KMS-11 (cell line): ENCODE data around the gene GPATCH1.
"Not testable (repeated sequence)": the region's sequence is repeated elsewhere in the genome, so short reads cannot be mapped to it uniquely, and the experiment has no call there.

ENCODE experiments used
- H2AFZ ChIP-seq: fragments of 200-600 bp; sonication (generic); 2 replicates; pipeline ENCODE4 v1.6.1; 2016; ENCODE audit warnings: antibody characterized with exemption, mixed run types, low read depth
- H3K27ac ChIP-seq: fragments of 200-600 bp; sonication (generic); 2 replicates; pipeline ENCODE4 v1.6.1; 2016; ENCODE audit warnings: mild to moderate bottlenecking, mixed run types
- H3K27me3 ChIP-seq: fragments of 200-600 bp; sonication (generic); 2 replicates; pipeline ENCODE4 v1.6.1; 2017; ENCODE audit warnings: mild to moderate bottlenecking, low read depth, mixed run types, moderate library complexity; ENCODE audit not compliant: insufficient read depth
- H3K36me3 ChIP-seq: fragments of 200-600 bp; sonication (generic); 2 replicates; pipeline ENCODE4 v1.6.1; 2017; ENCODE audit warnings: mild to moderate bottlenecking, mixed run types; ENCODE audit not compliant: insufficient read depth
- H3K4me1 ChIP-seq: fragments of 200-600 bp; sonication (generic); 2 replicates; pipeline ENCODE4 v1.6.1; 2016; ENCODE audit warnings: mild to moderate bottlenecking, low read depth, mixed run types; ENCODE audit not compliant: poor library complexity, severe bottlenecking
- H3K4me2 ChIP-seq: fragments of 200-600 bp; sonication (generic); 2 replicates; pipeline ENCODE4 v1.7.0; 2016; ENCODE audit warnings: mild to moderate bottlenecking, mixed run types
- H3K4me3 ChIP-seq: fragments of 200-600 bp; sonication (generic); IDR thresholded peaks from 2 replicates; pipeline ENCODE4 v1.6.1; 2017; ENCODE audit warnings: low read depth, low read length, mixed read lengths; ENCODE audit not compliant: insufficient read depth
- H3K79me2 ChIP-seq: fragments of 200-600 bp; sonication (generic); 2 replicates; pipeline ENCODE4 v1.6.1; 2016; ENCODE audit warnings: low read depth, mixed run types; ENCODE audit not compliant: insufficient read depth
- H3K9ac ChIP-seq: fragments of 200-600 bp; sonication (generic); 2 replicates; pipeline ENCODE4 v1.6.1; 2016; ENCODE audit warnings: mild to moderate bottlenecking, mixed run types
- H4K20me1 ChIP-seq: fragments of 200-600 bp; sonication (generic); 2 replicates; pipeline ENCODE4 v1.6.1; 2016; ENCODE audit warnings: mild to moderate bottlenecking, mixed run types; ENCODE audit not compliant: insufficient read depth
- TF ChIP-seq, protein P1 (sequence below): fragments of 200-600 bp; sonication (generic); conservative IDR thresholded peaks from 2 replicates; pipeline ENCODE4 v1.6.1; 2017; ENCODE audit warnings: low read depth, mild to moderate bottlenecking, antibody characterized with exemption, low read length, moderate library complexity, mixed read lengths

The GPATCH1 gene, protein sequence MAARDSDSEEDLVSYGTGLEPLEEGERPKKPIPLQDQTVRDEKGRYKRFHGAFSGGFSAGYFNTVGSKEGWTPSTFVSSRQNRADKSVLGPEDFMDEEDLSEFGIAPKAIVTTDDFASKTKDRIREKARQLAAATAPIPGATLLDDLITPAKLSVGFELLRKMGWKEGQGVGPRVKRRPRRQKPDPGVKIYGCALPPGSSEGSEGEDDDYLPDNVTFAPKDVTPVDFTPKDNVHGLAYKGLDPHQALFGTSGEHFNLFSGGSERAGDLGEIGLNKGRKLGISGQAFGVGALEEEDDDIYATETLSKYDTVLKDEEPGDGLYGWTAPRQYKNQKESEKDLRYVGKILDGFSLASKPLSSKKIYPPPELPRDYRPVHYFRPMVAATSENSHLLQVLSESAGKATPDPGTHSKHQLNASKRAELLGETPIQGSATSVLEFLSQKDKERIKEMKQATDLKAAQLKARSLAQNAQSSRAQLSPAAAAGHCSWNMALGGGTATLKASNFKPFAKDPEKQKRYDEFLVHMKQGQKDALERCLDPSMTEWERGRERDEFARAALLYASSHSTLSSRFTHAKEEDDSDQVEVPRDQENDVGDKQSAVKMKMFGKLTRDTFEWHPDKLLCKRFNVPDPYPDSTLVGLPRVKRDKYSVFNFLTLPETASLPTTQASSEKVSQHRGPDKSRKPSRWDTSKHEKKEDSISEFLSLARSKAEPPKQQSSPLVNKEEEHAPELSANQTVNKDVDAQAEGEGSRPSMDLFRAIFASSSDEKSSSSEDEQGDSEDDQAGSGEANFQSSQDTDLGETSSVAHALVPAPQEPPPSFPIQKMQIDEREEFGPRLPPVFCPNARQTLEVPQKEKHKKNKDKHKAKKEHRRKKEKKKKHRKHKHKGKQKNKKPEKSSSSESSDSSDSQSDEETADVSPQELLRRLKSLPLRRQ

DNA sequence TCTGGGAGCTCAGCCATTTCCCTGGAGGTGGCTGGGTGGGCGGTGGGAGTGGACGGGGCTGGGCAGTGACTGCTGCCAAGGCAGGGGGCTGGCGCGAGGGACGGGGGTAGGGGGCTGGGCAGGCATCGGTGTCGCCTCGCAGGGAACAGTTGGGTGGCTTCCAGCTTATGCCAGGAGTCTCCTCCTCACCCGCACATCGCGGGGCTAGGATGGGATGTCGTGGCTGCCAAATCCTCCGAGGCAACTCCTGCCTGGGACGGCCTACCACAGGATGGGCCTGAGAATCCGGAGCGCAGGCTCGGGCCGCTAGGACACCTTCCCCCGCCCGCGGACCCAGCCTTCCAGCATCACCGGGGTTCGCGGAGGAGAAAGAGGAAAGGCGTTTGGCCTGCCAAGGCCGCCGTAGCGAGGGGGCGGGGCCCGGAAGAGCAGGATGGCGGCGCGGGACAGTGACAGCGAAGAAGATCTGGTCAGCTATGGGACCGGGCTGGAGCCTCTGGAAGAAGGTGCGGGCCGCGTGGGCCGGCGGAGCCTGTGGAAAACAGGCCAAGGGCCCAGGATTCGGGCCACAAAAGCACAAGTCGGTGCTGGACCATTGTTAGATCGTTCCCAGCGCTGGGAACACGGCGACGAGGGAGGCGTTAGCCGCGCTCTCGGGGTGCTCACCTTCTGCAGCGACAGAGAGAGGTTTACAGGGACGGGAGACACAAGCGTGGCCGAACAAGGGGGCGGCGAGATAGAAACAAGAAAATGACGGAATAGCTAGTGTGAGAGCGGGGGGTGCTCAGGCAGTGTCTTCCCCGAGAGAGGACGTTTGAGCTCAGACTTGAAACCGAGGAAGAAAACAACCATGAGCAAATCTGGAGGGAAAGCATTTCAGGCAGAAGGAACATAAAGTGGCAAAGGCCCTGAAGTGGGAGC is at the start of gene GPATCH1:
Gene GPATCH1 (plus strand): TSS at position 421 of the 921 bp plus-strand sequence. CDS start 13 bp downstream, at position 434.
- Histone ChIP-seq H3K4me1 (peaks cover 34% of the 10 kb centered on the region), H3K4me2 (peak within 1 kb of the TSS; percentile 82), H3K4me3 (no peak within 1 kb of the TSS), H4K20me1 (no peaks in the 10 kb centered on the region), H3K27ac (no peak within 1 kb of the TSS; the same call in 1 of the 2 replicates), H3K27me3 (no peaks in the 10 kb centered on the region), H3K36me3 (no peaks in the 10 kb centered on the region), H3K79me2 (peaks cover 22% of the 10 kb centered on the region; the same call in 1 of the 2 replicates), H2AFZ (peak within 1 kb of the TSS; percentile 72), H3K9ac (peak within 1 kb of the TSS; percentile 58)
- TF ChIP-seq, protein P1, sequence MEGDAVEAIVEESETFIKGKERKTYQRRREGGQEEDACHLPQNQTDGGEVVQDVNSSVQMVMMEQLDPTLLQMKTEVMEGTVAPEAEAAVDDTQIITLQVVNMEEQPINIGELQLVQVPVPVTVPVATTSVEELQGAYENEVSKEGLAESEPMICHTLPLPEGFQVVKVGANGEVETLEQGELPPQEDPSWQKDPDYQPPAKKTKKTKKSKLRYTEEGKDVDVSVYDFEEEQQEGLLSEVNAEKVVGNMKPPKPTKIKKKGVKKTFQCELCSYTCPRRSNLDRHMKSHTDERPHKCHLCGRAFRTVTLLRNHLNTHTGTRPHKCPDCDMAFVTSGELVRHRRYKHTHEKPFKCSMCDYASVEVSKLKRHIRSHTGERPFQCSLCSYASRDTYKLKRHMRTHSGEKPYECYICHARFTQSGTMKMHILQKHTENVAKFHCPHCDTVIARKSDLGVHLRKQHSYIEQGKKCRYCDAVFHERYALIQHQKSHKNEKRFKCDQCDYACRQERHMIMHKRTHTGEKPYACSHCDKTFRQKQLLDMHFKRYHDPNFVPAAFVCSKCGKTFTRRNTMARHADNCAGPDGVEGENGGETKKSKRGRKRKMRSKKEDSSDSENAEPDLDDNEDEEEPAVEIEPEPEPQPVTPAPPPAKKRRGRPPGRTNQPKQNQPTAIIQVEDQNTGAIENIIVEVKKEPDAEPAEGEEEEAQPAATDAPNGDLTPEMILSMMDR, result no peak

DNA sequence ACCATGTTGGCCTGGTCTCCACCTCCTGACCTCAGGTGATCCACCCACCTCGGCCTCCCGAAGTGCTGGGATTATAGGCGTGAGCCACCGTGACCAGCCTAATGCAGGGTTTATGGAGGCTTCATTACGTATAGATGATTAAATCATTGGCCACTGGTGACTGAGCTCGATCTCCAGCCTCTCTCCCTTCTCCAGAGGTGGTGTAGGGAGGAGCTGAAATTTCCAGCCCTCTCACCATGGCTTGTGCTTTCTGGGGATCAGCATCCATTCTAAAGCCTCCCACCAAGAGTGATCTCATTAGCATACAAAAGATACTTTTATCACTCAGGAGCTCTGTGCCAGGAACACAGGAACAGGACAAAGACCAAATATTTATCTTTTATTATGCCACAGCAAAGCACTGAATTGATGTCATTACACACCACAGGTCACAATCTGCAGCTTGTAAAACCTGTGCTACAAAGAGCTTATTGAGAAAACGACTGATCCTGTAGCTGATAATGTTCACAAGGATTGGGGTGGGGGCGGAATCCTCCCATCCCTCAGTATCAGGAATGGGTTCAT is 48.7 kb upstream of the GPATCH1 start:
- H3K79me2 ChIP-seq, result no peaks in the 10 kb centered on the region
- H3K9ac ChIP-seq, result no peak overlapping the region
- TF ChIP-seq, protein P1, result no peak
- H3K36me3 ChIP-seq, result no peaks in the 10 kb centered on the region
- H3K27me3 ChIP-seq, result no peaks in the 10 kb centered on the region
- H3K27ac ChIP-seq, result no peak overlapping the region
- H3K4me2 ChIP-seq, result no peak overlapping the region
- no peak overlapping the region for H3K4me3 ChIP-seq
- H3K4me1 ChIP-seq, result no peaks in the 10 kb centered on the region
- no peaks in the 10 kb centered on the region for H4K20me1 ChIP-seq
- no peak overlapping the region for H2AFZ ChIP-seq

DNA sequence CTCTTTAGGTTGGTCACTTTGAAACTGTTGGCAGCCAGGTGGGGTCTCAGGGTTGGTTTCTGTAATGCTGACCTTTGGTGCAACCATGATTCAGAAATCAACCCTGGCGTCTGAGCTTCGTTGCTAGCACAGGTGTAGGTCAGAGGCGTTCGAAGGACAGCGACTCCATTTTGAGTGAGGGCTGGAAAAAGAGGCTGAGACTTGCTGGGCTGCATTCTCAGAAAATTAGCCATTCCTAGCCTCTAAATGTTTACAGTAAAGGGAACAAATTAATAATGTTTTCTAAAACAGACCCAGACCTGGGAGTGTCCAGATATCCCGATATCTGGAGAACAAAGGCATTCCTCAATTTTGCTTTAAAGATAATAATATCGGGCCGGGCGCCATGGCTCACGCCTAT is 45.5 kb upstream of the GPATCH1 start:
- Histone ChIP-seq H4K20me1 (no peaks in the 10 kb centered on the region), H3K4me2 (no peak overlapping the region), H3K27ac (no peak overlapping the region), H3K79me2 (no peaks in the 10 kb centered on the region), H2AFZ (no peak overlapping the region), H3K9ac (no peak overlapping the region), H3K4me1 (no peaks in the 10 kb centered on the region), H3K36me3 (no peaks in the 10 kb centered on the region), H3K27me3 (no peaks in the 10 kb centered on the region), H3K4me3 (no peak overlapping the region)
- TF ChIP-seq, protein P1, result no peak

DNA sequence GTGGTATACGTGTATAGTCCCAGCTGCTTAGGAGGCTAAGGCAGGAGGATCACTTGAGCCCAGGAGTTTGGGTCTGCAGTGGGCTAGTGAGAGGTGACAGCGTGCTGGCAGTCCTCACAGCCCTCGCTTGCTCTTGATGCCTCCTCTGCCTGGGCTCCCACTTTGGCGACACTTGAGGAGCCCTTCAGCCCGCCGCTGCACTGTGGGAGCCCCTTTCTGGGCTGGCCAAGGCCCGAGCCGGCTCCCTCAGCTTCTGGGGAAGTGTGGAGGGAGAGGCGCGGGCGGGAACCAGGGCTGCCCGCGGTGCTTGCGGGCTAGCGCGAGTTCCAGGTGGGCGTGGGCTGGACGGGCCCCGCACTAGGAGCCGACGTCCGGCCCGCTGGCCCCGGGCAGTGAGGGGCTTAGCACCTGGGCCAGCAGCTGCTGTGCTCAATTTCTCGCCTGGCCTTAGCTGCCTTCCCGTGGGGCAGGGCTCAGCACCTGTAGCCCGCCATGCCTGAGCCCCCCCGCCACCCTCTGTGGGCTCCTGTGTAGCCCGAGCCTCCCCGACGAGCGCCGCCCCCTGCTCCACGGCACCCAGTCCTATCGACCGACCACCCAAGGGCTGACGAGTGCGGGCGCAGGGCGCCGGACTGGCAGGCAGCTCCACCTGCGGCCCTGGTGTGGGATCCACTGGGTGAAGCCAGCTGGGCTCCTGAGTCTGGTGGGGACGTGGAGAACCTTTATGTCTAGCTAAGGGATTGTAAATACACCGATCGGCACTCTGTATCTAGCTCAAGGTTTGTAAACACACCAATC is 44.4 kb upstream of the GPATCH1 start:
- H3K4me1 ChIP-seq, H3K27me3 ChIP-seq, H4K20me1 ChIP-seq, H3K4me2 ChIP-seq, H3K27ac ChIP-seq, H2AFZ ChIP-seq, H3K9ac ChIP-seq, H3K36me3 ChIP-seq, H3K79me2 ChIP-seq, H3K4me3 ChIP-seq: not testable (repeated sequence)

DNA sequence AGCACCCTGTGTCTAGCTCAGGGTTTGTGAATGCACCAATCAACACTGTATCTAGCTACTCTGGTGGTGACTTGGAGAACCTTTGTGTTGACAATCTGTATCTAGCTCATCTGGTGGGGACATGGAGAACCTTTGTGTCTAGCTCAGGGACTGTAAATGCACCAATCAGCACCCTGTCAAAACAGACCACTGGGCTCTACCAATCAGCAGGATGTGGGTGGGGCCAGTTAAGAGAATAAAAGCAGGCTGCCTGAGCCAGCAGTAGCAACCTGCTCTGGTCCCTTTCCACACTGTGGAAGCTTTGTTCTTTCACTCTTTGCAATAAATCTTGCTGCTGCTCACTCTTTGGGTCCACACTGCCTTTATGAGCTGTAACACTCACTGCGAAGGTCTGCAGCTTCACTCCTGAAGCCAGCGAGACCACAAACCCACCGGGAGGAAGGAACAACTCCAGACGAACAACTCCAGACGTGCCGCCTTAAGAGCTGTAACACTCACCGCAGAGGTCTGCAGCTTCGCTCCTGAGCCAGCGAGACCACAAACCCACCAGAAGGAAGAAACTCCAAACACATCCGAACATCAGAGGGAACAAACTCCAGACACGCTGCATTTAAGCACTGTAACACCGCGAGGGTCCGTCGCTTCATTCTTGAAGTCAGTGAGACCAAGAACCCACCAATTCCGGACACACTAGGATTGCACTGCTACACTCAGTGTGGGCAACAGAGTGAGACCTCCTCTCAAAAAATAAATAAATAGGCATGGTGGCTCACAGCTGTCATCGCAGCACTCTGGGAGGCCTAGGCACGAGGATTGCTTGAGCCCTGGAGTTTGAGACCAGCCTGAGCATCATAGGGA is 43.6 kb upstream of the GPATCH1 start:
- not testable (repeated sequence) for H3K36me3 ChIP-seq, H3K27ac ChIP-seq, H3K4me1 ChIP-seq, H3K4me2 ChIP-seq, H2AFZ ChIP-seq, H3K9ac ChIP-seq, H3K79me2 ChIP-seq, H3K27me3 ChIP-seq, H3K4me3 ChIP-seq, H4K20me1 ChIP-seq
